OCI-LY1 (cell line): ENCODE measurements around the gene ADAMTS12.
"Not testable (repeated sequence)": the region's sequence is repeated elsewhere in the genome, so short reads cannot be mapped to it uniquely, and the experiment has no call there.

Experiments
- H2AFZ ChIP-seq: fragments of 200-600 bp; sonication (generic), shearing (Covaris generic); 2 replicates; pipeline ENCODE4 v1.6.0; 2014; ENCODE audit warnings: antibody characterized with exemption, mild to moderate bottlenecking, low read length
- H3F3A ChIP-seq: fragments of 200-600 bp; sonication (generic), shearing (Covaris generic); 2 replicates; pipeline ENCODE4 v1.6.0; 2014; ENCODE audit warnings: mild to moderate bottlenecking, antibody characterized with exemption, low read length, moderate library complexity; ENCODE audit not compliant: insufficient read depth
- H3K27ac ChIP-seq: fragments of 200-600 bp; sonication (generic); 2 replicates; pipeline ENCODE4 v1.5.1; 2014; ENCODE audit warnings: low read length, mixed run types, mild to moderate bottlenecking, low read depth; ENCODE audit not compliant: poor library complexity, severe bottlenecking
- H3K27me3 ChIP-seq: fragments of 200-600 bp; sonication (generic); 2 replicates; pipeline ENCODE4 v1.6.0; 2014; ENCODE audit warnings: antibody characterized with exemption, mild to moderate bottlenecking, low read length, moderate library complexity; ENCODE audit not compliant: insufficient read depth
- H3K36me3 ChIP-seq: fragments of 200-600 bp; sonication (generic); 2 replicates; pipeline ENCODE4 v1.6.1; 2014; ENCODE audit warnings: mild to moderate bottlenecking, antibody characterized with exemption, low read length, moderate library complexity, mixed read lengths; ENCODE audit not compliant: insufficient read depth
- H3K4me1 ChIP-seq: fragments of 200-600 bp; sonication (generic); 2 replicates; pipeline ENCODE4 v1.5.1; 2014; ENCODE audit warnings: mild to moderate bottlenecking, low read length, moderate library complexity; ENCODE audit not compliant: insufficient read depth, severe bottlenecking
- H3K4me2 ChIP-seq: fragments of 200-600 bp; sonication (generic), shearing (Covaris generic); 2 replicates; pipeline ENCODE4 v1.6.1; 2014; ENCODE audit warnings: low read length
- H3K4me3 ChIP-seq: fragments of 200-600 bp; sonication (generic); 2 replicates; pipeline ENCODE4 v1.5.1; 2014; ENCODE audit warnings: low read length, low read depth, mild to moderate bottlenecking, mixed read lengths; ENCODE audit not compliant: poor library complexity, severe bottlenecking
- H3K79me2 ChIP-seq: fragments of 200-600 bp; shearing (Covaris generic); 2 replicates; pipeline ENCODE4 v1.6.1; 2016; ENCODE audit warnings: mixed run types, low read length, mixed read lengths; ENCODE audit not compliant: insufficient read depth
- H3K9ac ChIP-seq: fragments of 200-600 bp; sonication (generic), shearing (Covaris generic); 2 replicates; pipeline ENCODE4 v1.6.1; 2014; ENCODE audit warnings: mild to moderate bottlenecking, low read length, mixed read lengths
- H3K9me2 ChIP-seq: fragments of 200-600 bp; sonication (generic), shearing (Covaris generic); 2 replicates; pipeline ENCODE4 v1.6.1; 2014; ENCODE audit warnings: low read depth, mild to moderate bottlenecking, low read length, mixed read lengths
- H3K9me3 ChIP-seq: fragments of 200-600 bp; shearing (Covaris generic); 2 replicates; pipeline ENCODE4 v1.6.1; 2014; ENCODE audit warnings: low read length, mixed read lengths
- H4K20me1 ChIP-seq: fragments of 200-600 bp; sonication (generic), shearing (Covaris generic); 2 replicates; pipeline ENCODE4 v1.6.0; 2016; ENCODE audit warnings: mild to moderate bottlenecking, low read length; ENCODE audit not compliant: insufficient read depth
- CTCF ChIP-seq: fragments of 200-600 bp; sonication (generic), shearing (Covaris generic); IDR thresholded peaks from 2 replicates; pipeline ENCODE4 v1.5.1; 2017; ENCODE audit warnings: mild to moderate bottlenecking, antibody characterized with exemption, low read length, moderate library complexity, mixed read lengths
- EZH2 ChIP-seq: fragments of 200-600 bp; sonication (generic), shearing (Covaris generic); IDR thresholded peaks from 2 replicates; pipeline ENCODE4 v1.8.0; 2017; ENCODE audit warnings: borderline replicate concordance, mixed run types, mild to moderate bottlenecking, antibody characterized with exemption, low read length, moderate library complexity, mixed read lengths

Gene ADAMTS12

GRCh38 chr5:33549982-33550567 lies 341.7 kb downstream of the ADAMTS12 start:
- Histone ChIP-seq H3K9me3 (no peaks in the 10 kb centered on the region), H3K4me1 (no peaks in the 10 kb centered on the region), H4K20me1 (no peaks in the 10 kb centered on the region), H3K9me2 (no peaks in the 10 kb centered on the region), H3K4me2 (no peak overlapping the region), H2AFZ (no peak overlapping the region), H3F3A (no peaks in the 10 kb centered on the region), H3K9ac (no peak overlapping the region), H3K27ac (no peak overlapping the region), H3K36me3 (no peaks in the 10 kb centered on the region), H3K4me3 (no peak overlapping the region), H3K27me3 (no peaks in the 10 kb centered on the region), H3K79me2 (no peaks in the 10 kb centered on the region)
- TF ChIP-seq CTCF (no peak), EZH2 (no peak)

GRCh38 chr5:33539790-33540189 lies 352.0 kb downstream of the ADAMTS12 start:
- H3K36me3 ChIP-seq, H2AFZ ChIP-seq, H3K4me1 ChIP-seq, H3K27me3 ChIP-seq, H4K20me1 ChIP-seq, H3F3A ChIP-seq, H3K9me3 ChIP-seq, H3K9me2 ChIP-seq, H3K4me2 ChIP-seq, H3K27ac ChIP-seq, H3K4me3 ChIP-seq, H3K79me2 ChIP-seq, H3K9ac ChIP-seq: not testable (repeated sequence)

GRCh38 chr5:33539212-33539611 lies 352.6 kb downstream of the ADAMTS12 start:
- H3K4me3 ChIP-seq: no peak overlapping the region
- H3F3A ChIP-seq: no peaks in the 10 kb centered on the region
- no peaks in the 10 kb centered on the region for H3K9me2 ChIP-seq
- no peak overlapping the region for H3K9ac ChIP-seq
- no peaks in the 10 kb centered on the region for H3K4me1 ChIP-seq
- H3K79me2 ChIP-seq: no peaks in the 10 kb centered on the region
- H3K4me2 ChIP-seq: no peak overlapping the region
- H3K27me3 ChIP-seq: no peaks in the 10 kb centered on the region
- H3K27ac ChIP-seq: no peak overlapping the region
- H3K36me3 ChIP-seq: no peaks in the 10 kb centered on the region
- H2AFZ ChIP-seq: no peak overlapping the region
- no peak for TF ChIP-seq EZH2
- TF ChIP-seq CTCF: no peak
- H3K9me3 ChIP-seq: no peaks in the 10 kb centered on the region
- H4K20me1 ChIP-seq: no peaks in the 10 kb centered on the region

GRCh38 chr5:33538201-33538600 lies 353.6 kb downstream of the ADAMTS12 start:
- no peak overlapping the region for H3K27ac ChIP-seq
- no peaks in the 10 kb centered on the region for H3K9me3 ChIP-seq
- H3K4me1 ChIP-seq: no peaks in the 10 kb centered on the region
- no peak for TF ChIP-seq CTCF
- no peak for TF ChIP-seq EZH2
- no peaks in the 10 kb centered on the region for H3K36me3 ChIP-seq
- no peaks in the 10 kb centered on the region for H3K27me3 ChIP-seq
- no peaks in the 10 kb centered on the region for H3K9me2 ChIP-seq
- H3K4me3 ChIP-seq: no peak overlapping the region
- H3K9ac ChIP-seq: no peak overlapping the region
- H4K20me1 ChIP-seq: no peaks in the 10 kb centered on the region
- no peaks in the 10 kb centered on the region for H3K79me2 ChIP-seq
- no peaks in the 10 kb centered on the region for H3F3A ChIP-seq
- H3K4me2 ChIP-seq: no peak overlapping the region
- no peak overlapping the region for H2AFZ ChIP-seq
